ENCODE measurements around the gene TGM2. TPM values are rescaled to one million over a fixed set of nuclear protein-coding genes. Genes with fewer than 3 reads are reported as not detected.

The TGM2 gene
- total and polyA plus RNA-seq, 2 donors (not counting 3 experiments of a cell fraction or from before 2014, with no cell fraction given): 861 to 868 TPM

GRCh38 chr20:38111366-38112232 lies 53.5 kb downstream of the TGM2 start:
- no TSS peak for BruUV-seq (replicated peaks)
- intact Hi-C loops (cut with micrococcal nuclease): loop anchor here (2.0 kb wide), 2 partner anchors 27 to 109 kb away; no protein-coding TSS in a partner anchor
- Histone ChIP-seq H3K79me2 (ENCODE audit: control insufficient read depth, insufficient read depth, low read length) (no peaks in the 10 kb centered on the region), H3K4me2 (ENCODE audit: insufficient read depth, low read length) (no peak overlapping the region), H3K9ac (replicated peaks; ENCODE audit: extremely low read depth, insufficient read depth, low read length) (no peak overlapping the region), H3K4me3 (replicated peaks in 1 of 3; ENCODE audit: insufficient read depth in 1 of 3, low read depth in 1 of 3, low read length in 3 of 3) (no peak overlapping the region), H3K4me1 (ENCODE audit: control insufficient read depth, extremely low read depth, insufficient read depth, low read length) (peaks cover 45% of the 10 kb centered on the region), H2AFZ (ENCODE audit: low read depth, low read length) (no peak overlapping the region), H3K9me3 (replicated peaks; ENCODE audit: control insufficient read depth, insufficient read depth, low read length) (no peaks in the 10 kb centered on the region), H3K27me3 (ENCODE audit: control insufficient read depth in 2 of 2, insufficient read depth in 2 of 2, low read length in 2 of 2) (no peaks in the 10 kb centered on the region), H4K20me1 (replicated peaks; ENCODE audit: control insufficient read depth, extremely low read depth, insufficient read depth, low read length) (no peaks in the 10 kb centered on the region), H3K36me3 (ENCODE audit: control insufficient read depth in 2 of 2, extremely low read depth in 1 of 2, insufficient read depth in 2 of 2, low read length in 2 of 2) (no peaks in the 10 kb centered on the region), H3K27ac (ENCODE audit: insufficient read depth, low read depth, low read length) (no peak overlapping the region), H3K9me1 (replicated peaks; ENCODE audit: control insufficient read depth, extremely low read depth, insufficient read depth, low read length) (no peaks in the 10 kb centered on the region)
- FAIRE-seq: peak; percentile 43
- ChIA-PET POLR2A (interaction anchor here (1.9 kb wide), 1 partner anchor 12 kb away, joined by 7 read pairs; no protein-coding TSS in a partner anchor), CTCF (interaction anchor here (0.8 to 4.8 kb wide), 7 partner anchors 12 to 53 kb away, joined by 3 to 35 read pairs (median 4); no protein-coding TSS in a partner anchor)
- DNase-seq (ENCODE audit: low read depth, low spot score): no peak
- dilution Hi-C loops (cut with MboI; ENCODE audit: extremely low pct_ligation_motif_present, low sequenced_read_pairs): no loop called here
- TF ChIP-seq FOS (IDR thresholded peaks at IDR 0.05; ENCODE audit: borderline replicate concordance, insufficient read depth, low read length) (no peak), MYC (IDR thresholded peaks at IDR 0.05; ENCODE audit: low read depth, low read length) (no peak), CTCF (IDR thresholded peaks at IDR 0.05; ENCODE audit: extremely low read depth in 1 of 2, insufficient read depth in 1 of 2, low read depth in 1 of 2, low read length in 2 of 2) (no peak), POLR2AphosphoS5 (IDR thresholded peaks at IDR 0.05; ENCODE audit: insufficient read depth, low read depth, low read length) (no peak), JUN (IDR thresholded peaks at IDR 0.05; ENCODE audit: borderline replicate concordance, insufficient read depth, insufficient read length, low read depth) (no peak), MAX (IDR thresholded peaks at IDR 0.05; ENCODE audit: insufficient read depth, insufficient read length) (no peak), GATA2 (IDR thresholded peaks at IDR 0.05; ENCODE audit: insufficient read depth, insufficient read length, low read depth, low read length) (no peak), POLR2A (IDR thresholded peaks at IDR 0.05; ENCODE audit: low read depth, low read length) (no peak), EZH2 (IDR thresholded peaks at IDR 0.05; ENCODE audit: borderline replicate concordance, low read depth, low read length, severe bottlenecking) (no peak)
